Measurements from ENCODE around the gene MKRN2OS.

GRCh38 chr3:12512534-12513118, 32.7 kb downstream of the MKRN2OS start:
- no peak for TF ChIP-seq CTCF (conservative IDR thresholded peaks at IDR 0.05; ENCODE audit: low read length)
- no peak for TF ChIP-seq EZH2phosphoT487 (IDR thresholded peaks at IDR 0.05; ENCODE audit: borderline replicate concordance, low read depth, low read length)

Measured in OCI-LY7 (cell line).